Stimulated activated CD8-positive, alpha-beta memory T cell treated with anti-CD3 and anti-CD28 coated beads, Interleukin-7, amount 100 ng/mL, for 48 hours (primary cell): ENCODE data around the gene WDCP.
"Not testable (repeated sequence)": the region's sequence is repeated elsewhere in the genome, so short reads cannot be mapped to it uniquely, and the experiment has no call there.

Source experiments
- DNase-seq, 2 donors: peaks; one replicate each; pipeline ENCODE4 v3.0.0-alpha.2; 2020; ENCODE audit warnings: low read depth in 1 of 2; ENCODE audit errors: extremely low read depth in 1 of 2

The WDCP gene

GRCh38 chr2:24065341-24065740 lies 18.1 kb upstream of the WDCP start:
- DNase-seq, result no peak

GRCh38 chr2:24058564-24059271 lies 11.5 kb upstream of the WDCP start:
- no peak for DNase-seq

GRCh38 chr2:24055750-24056149 lies 8.6 kb upstream of the WDCP start:
- DNase-seq, result no peak

GRCh38 chr2:24054366-24055010 lies 7.3 kb upstream of the WDCP start:
- no peak for DNase-seq

- DNase-seq, result no peak
These were observed 5.8 kb upstream of the WDCP start for GRCh38 chr2:24052951-24053350.

GRCh38 chr2:24051833-24052232 lies 4.6 kb upstream of the WDCP start:
- no peak for DNase-seq

- no peak for DNase-seq
These were observed 3.1 kb upstream of the WDCP start for GRCh38 chr2:24050041-24050979.

GRCh38 chr2:24049485-24050021 lies 2.4 kb upstream of the WDCP start, which contains the start of gene FKBP1B:
TSS of gene FKBP1B (plus strand) at chr2:24049741. CDS start at chr2:24049850, 109 bp downstream.
- DNase-seq, result peak; percentile 47 to 49

GRCh38 chr2:24048769-24049484 lies 1.7 kb upstream of the WDCP start:
- DNase-seq, result no peak

- DNase-seq, result no peak
These were observed 477 bp upstream of the WDCP start for GRCh38 chr2:24047703-24048033.

GRCh38 chr2:24046599-24046929 lies 627 bp downstream of the WDCP start:
- no peak for DNase-seq

GRCh38 chr2:24045511-24046508 lies 1.4 kb downstream of the WDCP start:
- DNase-seq, result no peak

GRCh38 chr2:24043133-24043532 lies 4.1 kb downstream of the WDCP start:
- not testable (repeated sequence) for DNase-seq

- no peak for DNase-seq
These were observed 6.7 kb downstream of the WDCP start for GRCh38 chr2:24040511-24040910.

- DNase-seq, result no peak
These were observed 8.2 kb downstream of the WDCP start for GRCh38 chr2:24038786-24039499.

GRCh38 chr2:24026233-24026632 lies 21.0 kb downstream of the WDCP start:
- DNase-seq, result no peak

- no peak for DNase-seq
These were observed 22.1 kb downstream of the WDCP start for GRCh38 chr2:24024996-24025663.

GRCh38 chr2:24024018-24024417 lies 23.2 kb downstream of the WDCP start:
- DNase-seq, result no peak
